SK-N-MC (cell line): ENCODE data around the gene GRAMD1B.

Source experiments
- EZH2 ChIP-seq: fragments of 200-600 bp; sonication (generic); IDR thresholded peaks from one replicate; pipeline ENCODE4 v1.6.1; 2017; ENCODE audit warnings: antibody characterized with exemption
- FOXP2 ChIP-seq: optimal IDR thresholded peaks from 2 replicates; pipeline ENCODE3; 2011; ENCODE audit warnings: mild to moderate bottlenecking, moderate library complexity; ENCODE audit not compliant: insufficient read depth; ENCODE audit errors: extremely low read length, control extremely low read depth
- POLR2AphosphoS5 ChIP-seq: IDR thresholded peaks from 2 replicates; pipeline ENCODE4 v1.6.1; 2012; ENCODE audit warnings: mild to moderate bottlenecking, low read depth, low read length, borderline replicate concordance

- TF ChIP-seq EZH2 (no peak), POLR2AphosphoS5 (no peak), FOXP2 (no peak)
Measured at GRCh38 chr11:123510579-123510905, 80.5 kb downstream of the GRAMD1B start.
